T-helper 1 cell (primary cell): ENCODE results near the gene CST9.
"Not testable (repeated sequence)": the region's sequence is repeated elsewhere in the genome, so short reads cannot be mapped to it uniquely, and the experiment has no call there.

Source experiments
- DNase-seq, 5 donors: peaks; one replicate each; pipeline ENCODE4 v3.0.0-alpha.2; 2012 to 2020

The CST9 gene

DNA sequence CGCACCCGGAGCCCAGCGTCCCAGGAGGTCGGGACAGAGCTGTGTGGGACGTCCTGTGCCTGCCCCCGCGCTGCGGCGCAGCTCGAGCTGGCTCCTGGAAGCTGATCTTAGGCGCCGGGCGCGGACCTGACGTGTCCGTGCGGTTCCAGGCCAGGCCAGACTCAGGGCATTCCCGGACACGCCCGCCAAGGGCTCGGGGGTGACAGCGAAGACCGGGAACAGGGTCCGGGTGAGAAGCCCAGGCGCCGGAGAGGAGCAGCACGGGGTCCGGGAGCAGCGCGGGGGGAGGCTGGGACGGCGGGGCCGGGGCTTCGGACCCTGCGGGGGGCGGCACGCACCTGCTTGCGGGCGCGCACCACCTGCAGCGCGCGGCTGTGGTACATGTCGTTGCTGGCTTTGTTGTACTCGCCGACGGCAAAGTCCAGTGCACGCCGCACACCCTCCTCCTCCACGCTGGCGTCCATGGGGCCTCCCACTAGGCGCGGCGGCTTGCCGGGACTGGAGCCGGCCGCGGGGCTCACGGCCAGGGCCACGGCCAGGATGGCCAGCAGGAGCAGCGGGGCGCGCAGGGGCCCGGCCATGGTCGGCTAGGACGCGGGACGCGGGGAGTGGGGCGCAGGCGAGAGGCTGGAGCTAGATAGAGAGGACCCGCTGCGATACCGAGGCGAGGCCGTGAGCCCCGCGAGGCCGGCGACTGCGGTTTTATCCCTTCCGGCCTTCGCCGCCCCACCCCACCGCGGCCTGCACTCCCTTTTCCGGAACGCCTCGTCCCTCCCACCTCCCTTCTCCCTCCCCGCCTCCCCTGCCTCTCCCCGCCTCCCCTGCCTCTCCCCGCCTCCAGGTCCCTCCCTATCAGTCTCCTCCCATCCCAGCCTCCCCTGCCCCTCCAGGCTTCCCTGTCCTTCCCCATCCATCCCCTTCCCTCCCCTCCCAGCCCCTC is 31.8 kb upstream of the CST9 start, which contains the start of gene CST3:
CST3 (minus strand) TSS at position 674 of the 940 bp plus-strand sequence; CDS start at position 581, 93 bp downstream.
- no peak for DNase-seq

DNA sequence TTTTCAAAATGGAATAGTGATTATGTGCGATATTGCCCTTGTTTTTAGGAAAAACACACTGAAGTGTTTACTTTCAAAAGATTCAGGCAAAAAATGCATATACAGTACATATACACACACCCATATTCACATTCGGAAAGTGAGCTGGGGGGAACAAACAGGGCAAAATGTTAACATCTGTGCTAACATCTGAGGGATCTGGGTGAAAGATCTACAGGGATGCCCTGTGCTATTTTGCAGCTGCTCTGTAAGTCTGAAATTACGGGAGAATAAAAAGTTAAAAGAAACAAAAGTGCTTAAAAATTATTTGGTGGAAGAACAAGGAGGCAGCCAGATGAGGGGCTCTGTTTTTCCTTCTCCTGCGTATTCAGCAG is 31.2 kb upstream of the CST9 start:
- DNase-seq: no peak

GRCh38 chr20:23636182-23636907 is 30.6 kb upstream of the CST9 start:
- no peak for DNase-seq

DNA sequence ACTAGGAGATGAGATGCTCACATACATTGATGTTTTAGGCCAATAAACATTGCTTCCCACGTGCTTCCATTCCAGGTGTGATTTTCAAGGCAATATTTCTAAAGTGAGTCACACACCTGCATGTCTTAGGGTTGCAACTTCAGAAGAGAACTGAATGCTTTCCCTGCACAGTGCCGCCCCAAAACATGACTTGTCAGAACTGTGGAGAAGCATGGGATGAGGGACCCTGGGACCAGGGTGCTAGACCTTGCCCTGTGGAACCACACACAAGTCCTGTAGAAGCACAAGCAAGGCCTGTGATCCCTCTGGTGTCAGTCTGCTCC is 30.0 kb upstream of the CST9 start:
- DNase-seq: not testable (repeated sequence)

- no peak for DNase-seq
Measured at GRCh38 chr20:23634985-23635767, 29.5 kb upstream of the CST9 start.

- DNase-seq: no peak
Measured at GRCh38 chr20:23634044-23634801, 28.5 kb upstream of the CST9 start.

DNA sequence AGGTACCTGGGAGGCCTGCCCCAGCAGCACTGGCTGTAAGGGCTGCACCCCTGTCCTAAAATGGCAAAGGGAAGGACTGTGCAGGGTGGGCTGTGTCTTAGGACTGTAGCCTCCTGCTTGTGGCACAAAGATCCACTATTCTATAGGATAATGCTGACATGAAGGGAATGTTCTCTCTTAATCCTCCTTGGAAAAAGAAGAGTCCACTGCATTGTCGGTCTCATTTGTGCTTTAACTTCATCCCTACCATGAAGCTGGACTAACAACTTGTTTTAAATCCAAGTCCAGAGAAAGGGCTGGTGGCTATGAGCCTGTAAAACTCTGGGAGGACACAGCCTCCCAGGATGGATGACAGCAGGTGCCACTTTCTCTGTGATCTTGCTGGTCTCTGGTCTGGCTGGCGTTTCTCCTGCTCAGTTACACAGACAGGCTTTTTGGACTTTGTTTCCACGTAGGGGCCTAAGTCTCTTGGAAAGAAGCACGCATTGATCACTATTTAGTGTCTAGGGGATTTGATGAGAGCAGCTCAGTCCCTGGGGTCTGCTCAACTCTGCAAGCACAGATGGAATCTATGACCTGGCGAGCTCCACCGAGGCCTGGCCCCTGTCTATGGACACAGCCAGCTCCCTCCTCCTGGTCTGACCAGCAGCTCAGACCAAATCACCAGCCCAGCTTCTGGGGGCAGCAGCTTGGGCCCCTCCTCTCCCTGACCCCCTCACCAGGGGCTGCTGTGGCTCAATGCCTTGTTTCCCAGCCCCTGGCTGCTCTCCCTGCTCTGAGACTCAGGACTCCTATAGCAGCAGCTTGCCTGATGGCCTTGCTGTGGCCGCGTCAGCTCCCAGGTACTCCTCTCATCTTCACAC is 27.2 kb upstream of the CST9 start:
- DNase-seq: no peak

- DNase-seq: no peak
Measured at GRCh38 chr20:23631981-23632710, 26.4 kb upstream of the CST9 start.

DNA sequence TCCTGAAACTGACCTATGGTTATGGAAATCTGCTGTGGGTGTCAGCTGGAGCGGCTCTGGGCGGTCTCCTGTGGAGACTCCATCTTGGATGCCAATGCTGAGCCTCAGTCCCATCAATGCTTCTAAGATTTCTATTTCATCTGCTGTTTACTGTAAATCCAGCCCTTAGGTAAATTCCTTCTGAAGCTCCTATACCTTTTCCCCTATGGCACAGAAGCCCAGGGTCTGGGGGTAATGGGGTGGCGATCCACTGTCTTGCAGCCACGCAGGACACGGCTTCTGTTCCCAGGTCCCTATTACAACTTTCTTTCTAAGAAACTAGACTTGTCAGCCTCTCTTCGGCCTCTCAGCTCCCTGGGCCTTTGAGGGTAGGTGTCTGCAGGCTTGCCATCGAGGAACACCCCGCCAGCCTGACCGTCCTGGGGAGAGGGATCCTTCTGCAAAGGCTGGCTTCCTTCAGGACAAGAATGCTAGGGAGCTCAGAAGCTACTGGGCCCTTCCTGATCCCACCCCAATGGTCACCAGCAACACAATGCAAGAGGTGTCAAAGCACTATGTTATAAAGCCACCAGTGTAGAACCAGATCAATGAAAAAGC is 25.6 kb upstream of the CST9 start:
- DNase-seq: no peak

DNA sequence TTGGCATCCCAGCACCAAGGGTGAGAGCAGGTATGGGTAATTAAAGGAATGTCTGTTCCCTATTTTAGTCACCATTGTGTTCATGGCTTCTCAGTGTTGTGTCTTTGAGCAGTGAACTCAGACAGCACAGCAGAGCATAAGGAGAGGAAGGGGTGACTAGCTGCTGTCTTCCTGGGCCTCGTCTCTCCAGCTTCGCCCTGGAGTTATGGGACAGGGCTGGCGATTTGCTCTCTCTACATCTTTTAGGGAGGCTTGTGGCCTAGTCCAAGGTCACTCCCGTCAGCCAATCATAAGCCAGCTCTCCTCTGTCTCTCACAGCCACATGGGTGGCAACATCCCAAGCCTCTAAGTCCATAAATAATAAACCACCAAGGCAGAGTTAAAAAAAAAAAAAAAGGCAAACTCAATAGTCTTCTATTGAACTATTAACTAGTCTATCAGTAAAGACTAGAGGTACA is 24.7 kb upstream of the CST9 start:
- DNase-seq: no peak

- DNase-seq: no peak
Measured at GRCh38 chr20:23629542-23630391, 24.1 kb upstream of the CST9 start.

GRCh38 chr20:23629017-23629541 is 23.4 kb upstream of the CST9 start:
- no peak for DNase-seq

DNA sequence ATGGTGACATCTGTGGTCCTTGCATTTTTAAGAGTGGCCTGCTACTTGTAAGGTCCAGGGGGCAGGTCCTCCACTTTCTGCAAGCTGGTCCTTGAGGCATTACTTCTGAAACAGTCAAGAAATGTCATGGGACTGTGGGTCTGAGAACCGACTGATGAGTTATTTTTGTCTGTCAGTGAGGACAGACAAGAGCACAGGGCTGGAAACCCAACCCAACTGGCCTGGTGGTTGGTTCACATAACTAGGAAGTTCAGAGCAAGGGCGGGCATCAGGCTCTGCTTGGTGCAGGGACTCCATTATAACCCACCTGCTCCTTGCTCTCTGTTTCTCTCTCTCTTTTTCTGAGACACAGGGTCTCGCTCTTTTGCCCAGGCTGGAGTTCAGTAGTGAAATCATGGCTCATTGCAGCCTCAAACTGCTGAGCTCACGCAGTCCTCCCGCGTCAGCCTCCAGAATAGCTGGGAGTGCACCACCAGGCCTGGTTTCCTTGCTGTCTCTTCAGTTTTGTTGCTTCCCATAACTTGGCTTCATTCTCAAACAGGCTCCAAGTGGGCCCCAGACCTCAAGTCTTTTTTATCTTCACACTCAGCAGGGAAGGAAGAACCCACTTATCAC is 22.8 kb upstream of the CST9 start:
- no peak for DNase-seq

DNA sequence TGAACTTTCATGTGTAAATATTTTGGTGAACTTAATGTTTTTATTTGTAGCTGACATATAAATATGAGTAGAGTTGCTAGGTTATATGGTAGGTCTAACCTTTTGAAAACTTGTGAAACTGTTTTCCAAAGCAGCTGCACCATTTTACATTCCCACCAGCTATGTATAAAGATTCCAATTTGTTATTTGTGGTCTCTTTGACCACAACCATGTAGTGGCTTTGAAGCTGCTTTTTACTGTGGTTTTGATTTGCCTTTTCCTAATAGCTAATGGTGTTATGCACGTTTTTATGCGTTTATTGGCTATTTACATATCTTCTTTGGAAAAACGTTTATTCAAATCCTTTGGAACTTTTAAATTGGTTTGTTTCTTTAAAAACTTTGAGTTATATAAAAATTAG is 21.8 kb upstream of the CST9 start:
- DNase-seq: no peak

DNA sequence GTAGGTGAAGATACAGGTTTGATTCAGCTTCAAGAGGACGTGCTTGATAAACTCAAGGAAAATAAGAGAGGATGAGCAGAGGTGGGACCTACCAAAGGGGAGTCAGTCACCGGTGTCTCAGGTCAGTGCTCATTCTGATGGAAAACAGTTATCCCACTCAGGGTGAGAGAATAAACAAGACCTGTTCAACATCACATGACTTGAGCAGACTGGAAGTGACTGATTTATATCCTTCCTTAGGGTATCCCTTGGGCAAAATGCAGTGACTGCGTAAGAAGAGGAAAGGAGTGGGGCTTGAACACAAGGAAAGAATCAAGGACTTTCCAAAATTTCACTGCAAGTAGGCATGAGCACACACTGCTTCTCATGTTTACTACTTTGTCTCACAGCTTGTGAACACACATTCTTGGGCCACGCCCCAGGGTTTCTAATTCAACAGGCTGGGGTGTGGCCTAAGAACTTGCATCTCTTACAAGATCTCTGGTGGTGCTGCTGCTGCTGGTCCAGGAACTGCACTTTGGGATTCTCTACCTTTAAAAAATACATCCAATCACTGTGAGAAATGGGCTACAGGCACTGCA is 20.4 kb upstream of the CST9 start:
- DNase-seq: no peak

- no peak for DNase-seq
Measured at GRCh38 chr20:23625236-23625964, 19.7 kb upstream of the CST9 start.

DNA sequence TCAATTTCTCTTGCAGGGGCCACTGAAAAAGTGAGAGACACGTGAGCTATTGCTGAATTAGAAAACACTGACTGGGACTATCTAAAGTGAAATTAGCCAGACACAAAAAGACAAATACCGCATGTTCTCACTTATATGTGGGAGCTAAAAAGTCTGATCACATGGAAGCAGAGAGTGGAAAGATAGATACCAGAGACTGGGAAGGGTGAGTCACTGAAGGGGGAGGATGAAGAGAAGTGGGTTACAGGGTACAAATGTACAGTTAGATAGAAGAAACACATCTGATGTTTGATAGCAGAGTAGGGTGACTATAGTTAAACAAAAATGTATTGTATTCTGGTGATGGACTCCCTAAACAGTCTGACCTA is 18.6 kb upstream of the CST9 start:
- no peak for DNase-seq
